ENCODE data around the gene ADARB2.

- TF ChIP-seq CTCF (IDR thresholded peaks at IDR 0.05 in 2 of 3, conservative IDR thresholded peaks at IDR 0.05 in 1 of 3; ENCODE audit: control insufficient read depth in 2 of 3, extremely low read depth in 1 of 3, insufficient read depth in 1 of 3, low read depth in 3 of 3, low read length in 3 of 3) = no peak
- TF ChIP-seq, protein P1, sequence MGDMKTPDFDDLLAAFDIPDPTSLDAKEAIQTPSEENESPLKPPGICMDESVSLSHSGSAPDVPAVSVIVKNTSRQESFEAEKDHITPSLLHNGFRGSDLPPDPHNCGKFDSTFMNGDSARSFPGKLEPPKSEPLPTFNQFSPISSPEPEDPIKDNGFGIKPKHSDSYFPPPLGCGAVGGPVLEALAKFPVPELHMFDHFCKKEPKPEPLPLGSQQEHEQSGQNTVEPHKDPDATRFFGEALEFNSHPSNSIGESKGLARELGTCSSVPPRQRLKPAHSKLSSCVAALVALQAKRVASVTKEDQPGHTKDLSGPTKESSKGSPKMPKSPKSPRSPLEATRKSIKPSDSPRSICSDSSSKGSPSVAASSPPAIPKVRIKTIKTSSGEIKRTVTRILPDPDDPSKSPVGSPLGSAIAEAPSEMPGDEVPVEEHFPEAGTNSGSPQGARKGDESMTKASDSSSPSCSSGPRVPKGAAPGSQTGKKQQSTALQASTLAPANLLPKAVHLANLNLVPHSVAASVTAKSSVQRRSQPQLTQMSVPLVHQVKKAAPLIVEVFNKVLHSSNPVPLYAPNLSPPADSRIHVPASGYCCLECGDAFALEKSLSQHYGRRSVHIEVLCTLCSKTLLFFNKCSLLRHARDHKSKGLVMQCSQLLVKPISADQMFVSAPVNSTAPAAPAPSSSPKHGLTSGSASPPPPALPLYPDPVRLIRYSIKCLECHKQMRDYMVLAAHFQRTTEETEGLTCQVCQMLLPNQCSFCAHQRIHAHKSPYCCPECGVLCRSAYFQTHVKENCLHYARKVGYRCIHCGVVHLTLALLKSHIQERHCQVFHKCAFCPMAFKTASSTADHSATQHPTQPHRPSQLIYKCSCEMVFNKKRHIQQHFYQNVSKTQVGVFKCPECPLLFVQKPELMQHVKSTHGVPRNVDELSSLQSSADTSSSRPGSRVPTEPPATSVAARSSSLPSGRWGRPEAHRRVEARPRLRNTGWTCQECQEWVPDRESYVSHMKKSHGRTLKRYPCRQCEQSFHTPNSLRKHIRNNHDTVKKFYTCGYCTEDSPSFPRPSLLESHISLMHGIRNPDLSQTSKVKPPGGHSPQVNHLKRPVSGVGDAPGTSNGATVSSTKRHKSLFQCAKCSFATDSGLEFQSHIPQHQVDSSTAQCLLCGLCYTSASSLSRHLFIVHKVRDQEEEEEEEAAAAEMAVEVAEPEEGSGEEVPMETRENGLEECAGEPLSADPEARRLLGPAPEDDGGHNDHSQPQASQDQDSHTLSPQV (IDR thresholded peaks at IDR 0.05) = no peak
Observed at GRCh38 chr10:1472178-1472958, 265.0 kb downstream of the ADARB2 start.

All from GM12878 (cell line).